B cell (primary cell): ENCODE measurements around the gene RMND1.

Experiments used
- CTCF ChIP-seq: fragments of 200-600 bp; IDR thresholded peaks from one replicate; pipeline ENCODE4 v1.8.0; 2022; ENCODE audit warnings: antibody characterized with exemption, mild to moderate bottlenecking
- EZH2 ChIP-seq: IDR thresholded peaks from 2 replicates; pipeline ENCODE4 v1.6.1; 2012; ENCODE audit warnings: borderline replicate concordance, low read depth, mild to moderate bottlenecking, moderate library complexity, low read length; ENCODE audit not compliant: insufficient read depth, poor library complexity, severe bottlenecking

- TF ChIP-seq CTCF (no peak), EZH2 (no peak)
These were observed 15.6 kb downstream of the RMND1 start for GRCh38 chr6:151436300-151436699.
